Measurements from ENCODE around the gene ICAM5.
"Not testable (repeated sequence)": the region's sequence is repeated elsewhere in the genome, so short reads cannot be mapped to it uniquely, and the experiment has no call there.

The ICAM5 gene

GRCh38 chr19:10289836-10290356 lies at the start of gene ICAM5:
Gene ICAM5 (plus strand): TSS chr19:10289952. CDS start chr19:10290044, 92 bp downstream.
- ChIA-PET CTCF (interaction anchor here (0.7 to 1.7 kb wide), 6 partner anchors 19 to 146 kb away, joined by 3 to 11 read pairs (median 5); partner anchors contain the start of gene ICAM1), POLR2A (ENCODE audit: low non-redundant PET) (interaction anchor here (0.6 to 2.5 kb wide), 5 partner anchors 8 to 546 kb away, joined by 3 to 15 read pairs (median 5); partner anchors contain the start of genes ICAM1, TMED1 and TYK2)
- DNase-seq (ENCODE audit: low spot score) = peak; percentile 74

GRCh38 chr19:10241826-10242449 lies 47.8 kb upstream of the ICAM5 start:
- DNase-seq (ENCODE audit: low spot score); H3K27ac ChIP-seq; POLR2A ChIA-PET (ENCODE audit: low non-redundant PET): not testable (repeated sequence)
- CTCF ChIA-PET = interaction anchor here (0.6 kb wide), 1 partner anchor 21 kb away, joined by 3 read pairs; no protein-coding TSS in a partner anchor

More at GRCh38 chr19:10289836-10290356, at the start of gene ICAM5:
- H3K27ac ChIP-seq = peak within 1 kb of the TSS; percentile 93
- TF ChIP-seq CTCF (conservative IDR thresholded peaks at IDR 0.05; ENCODE audit: low read depth) = no peak

- CTCF ChIA-PET = interaction anchor here (0.7 kb wide), 1 partner anchor 8 kb away, joined by 3 read pairs; no protein-coding TSS in a partner anchor
- no peak for DNase-seq (ENCODE audit: low spot score)
- POLR2A ChIA-PET (ENCODE audit: low non-redundant PET) = interaction anchor here (0.7 kb wide), 1 partner anchor 127 kb away, joined by 9 read pairs; no protein-coding TSS in a partner anchor
- TF ChIP-seq CTCF (conservative IDR thresholded peaks at IDR 0.05; ENCODE audit: low read depth) = no peak
- no peak overlapping the region for H3K27ac ChIP-seq
Measured at GRCh38 chr19:10243606-10244005, 46.1 kb upstream of the ICAM5 start.

- CTCF ChIA-PET = interaction anchor here (0.6 to 1.4 kb wide), 3 partner anchors 10 to 19 kb away, joined by 3 to 4 read pairs (median 4); no protein-coding TSS in a partner anchor
- POLR2A ChIA-PET (ENCODE audit: low non-redundant PET) = interaction anchor here (0.6 kb wide), 1 partner anchor 275 kb away, joined by 6 read pairs; no protein-coding TSS in a partner anchor
- no peak for DNase-seq (ENCODE audit: low spot score)
- no peak overlapping the region for H3K27ac ChIP-seq
- TF ChIP-seq CTCF (conservative IDR thresholded peaks at IDR 0.05; ENCODE audit: low read depth) = no peak
Measured at GRCh38 chr19:10245189-10245939, 44.4 kb upstream of the ICAM5 start.

- DNase-seq (ENCODE audit: low spot score) = no peak
- TF ChIP-seq CTCF (conservative IDR thresholded peaks at IDR 0.05; ENCODE audit: low read depth) = no peak
- ChIA-PET POLR2A (ENCODE audit: low non-redundant PET) (no interaction called here), CTCF (interaction anchor here (0.6 to 1.4 kb wide), 2 partner anchors 12 to 177 kb away, joined by 3 to 4 read pairs; no protein-coding TSS in a partner anchor)
- no peak overlapping the region for H3K27ac ChIP-seq
Measured at GRCh38 chr19:10246511-10246910, 43.2 kb upstream of the ICAM5 start.

GRCh38 chr19:10251792-10252694 lies 37.7 kb upstream of the ICAM5 start, which contains the start of gene MRPL4:
Gene MRPL4 (plus strand): TSS chr19:10252214. CDS start chr19:10252254, 40 bp downstream.
- H3K27ac ChIP-seq = peak within 1 kb of the TSS; percentile 79
- no peak for TF ChIP-seq CTCF (conservative IDR thresholded peaks at IDR 0.05; ENCODE audit: low read depth)
- ChIA-PET POLR2A (ENCODE audit: low non-redundant PET) (interaction anchor here (0.6 kb wide), 1 partner anchor 1326 kb away, joined by 5 read pairs; no protein-coding TSS in a partner anchor), CTCF (interaction anchor here (0.6 kb wide), 1 partner anchor 38 kb away, joined by 4 read pairs; no protein-coding TSS in a partner anchor)
- peak; percentile 98 for DNase-seq (ENCODE audit: low spot score)

All from RWPE1 (cell line).